K562 (cell line): ENCODE results near the gene NFKB2. TPM values are rescaled to one million over a fixed set of nuclear protein-coding genes. Genes with fewer than 3 reads are reported as not detected.
A peak's percentile ranks its signal among the peaks of the same experiment; 100 is the strongest.

Source experiments
- ATAC-seq: fragments of 200-7000 bp; cut with Tn5 transposase; 3 replicates; pipeline ENCODE4 v1.9.1; 2020; ENCODE audit warnings: moderate library complexity
- BruUV-seq: library from RNA; stranded (reverse); fragments of 400-500 nt; replicated peaks from 2 replicates; lab custom pipeline; 2021; lab: Mats Ljungman, UMichigan
- CTCF ChIA-PET: fragments of 300-600 bp; formaldehyde crosslinking; extraction: SDS; loops from one replicate; lab custom pipeline; 2021; ENCODE audit warnings: low intra/inter-chr PET ratio; lab: Yijun Ruan, JAX
- POLR2A ChIA-PET: fragments of 300-600, 350-650 bp; sonication (Branson Sonifier 250); formaldehyde crosslinking; extraction: SDS; loops from one replicate; lab custom pipeline; 2021; ENCODE audit warnings: antibody characterized with exemption, inconsistent platforms; lab: Yijun Ruan, JAX
- DNase-seq, 4 experiments: peaks; one replicate each; pipeline versions ENCODE4 v3.0.0 to v3.0.0-alpha.2; 2011 to 2018; ENCODE audit warnings: low spot score in 3 of 4, mixed read lengths in 3 of 4; ENCODE audit errors: extremely low read depth in 1 of 4
- FAIRE-seq: peaks from 2 replicates; lab custom pipeline; 2011; peaks lifted over from hg19 to GRCh38; lab: Jason Lieb, UNC
- H2AFZ ChIP-seq: 2 replicates; pipeline ENCODE4 v1.6.0; 2011; ENCODE audit warnings: low read depth, low read length, control low read depth, inconsistent platforms
- H3K27ac ChIP-seq: fragments of 200-600 bp; 3 replicates; pipeline ENCODE4 v1.8.0; 2011; ENCODE audit warnings: low read depth, mild to moderate bottlenecking, control low read depth, inconsistent platforms, low read length, moderate library complexity, mixed read lengths; ENCODE audit errors: extremely low read depth
- H3K27me3 ChIP-seq, 2 experiments: fragments of 300-600 bp in 1 of 2; 2 replicates in 1 of 2; 3 replicates in 1 of 2; pipeline versions ENCODE4 v1.6.0 to v1.8.0; 2011; ENCODE audit warnings: inconsistent platforms in 2 of 2, low read length in 2 of 2, mild to moderate bottlenecking in 1 of 2, mixed read lengths in 1 of 2, moderate library complexity in 1 of 2; ENCODE audit not compliant: control insufficient read depth in 2 of 2, insufficient read depth in 2 of 2
- H3K36me3 ChIP-seq: fragments of 300-600 bp; 3 replicates; pipeline ENCODE4 v1.8.0; 2011; ENCODE audit warnings: mild to moderate bottlenecking, low read length, inconsistent platforms; ENCODE audit not compliant: control insufficient read depth, insufficient read depth
- H3K4me1 ChIP-seq, 2 experiments: fragments of 200-600 bp in 1 of 2; replicated peaks in 1 of 2; 2 replicates in 1 of 2; 3 replicates in 1 of 2; pipeline versions ENCODE4 v1.5.1 to v1.8.0; 2011; ENCODE audit warnings: inconsistent platforms in 2 of 2, low read length in 2 of 2, mild to moderate bottlenecking in 1 of 2, mixed read lengths in 1 of 2, moderate library complexity in 1 of 2; ENCODE audit not compliant: control insufficient read depth in 2 of 2, insufficient read depth in 2 of 2
- H3K4me2 ChIP-seq: 2 replicates; pipeline ENCODE4 v1.6.1; 2011; ENCODE audit warnings: low read length, control low read depth, inconsistent platforms, mixed read lengths; ENCODE audit not compliant: insufficient read depth
- H3K4me3 ChIP-seq: fragments of 200-600 bp; sonication (generic), shearing (Covaris generic); 2 replicates; pipeline ENCODE4 v1.5.1; 2016; ENCODE audit warnings: control low read depth, inconsistent platforms
- H3K79me2 ChIP-seq: fragments of 200-600 bp; 3 replicates; pipeline ENCODE4 v1.8.0; 2011; ENCODE audit warnings: low read length, inconsistent platforms; ENCODE audit not compliant: control insufficient read depth, insufficient read depth
- H3K9ac ChIP-seq, 2 experiments: 2 replicates each; pipeline versions ENCODE4 v1.6.0 to v1.6.1; 2011; ENCODE audit warnings: low read depth in 2 of 2, low read length in 2 of 2, control low read depth in 1 of 2, inconsistent platforms in 1 of 2, mild to moderate bottlenecking in 1 of 2, mixed read lengths in 1 of 2; ENCODE audit not compliant: insufficient read depth in 1 of 2
- H3K9me1 ChIP-seq: one replicate; pipeline ENCODE4 v1.6.0; 2011; ENCODE audit warnings: inconsistent platforms, mild to moderate bottlenecking, low read length, moderate library complexity; ENCODE audit not compliant: control insufficient read depth, insufficient read depth
- H3K9me3 ChIP-seq: replicated peaks from 2 replicates; pipeline ENCODE4 v1.5.1; 2011; ENCODE audit warnings: low read depth, low read length, inconsistent platforms; ENCODE audit not compliant: control insufficient read depth, insufficient read depth
- H4K20me1 ChIP-seq: replicated peaks from 2 replicates; pipeline ENCODE4 v1.6.1; 2011; ENCODE audit warnings: low read length, inconsistent platforms, mixed read lengths; ENCODE audit not compliant: control insufficient read depth, insufficient read depth
- BCOR ChIP-seq: fragments of 450-650 bp; IDR thresholded peaks from 2 replicates; pipeline ENCODE4 v1.6.1; 2016
- BRD4 ChIP-seq: fragments of 200-600 bp; sonication (generic); IDR thresholded peaks from 2 replicates; pipeline ENCODE4 v1.6.1; 2017; ENCODE audit warnings: inconsistent platforms
- CBX1 ChIP-seq: sonication (generic); IDR thresholded peaks from 2 replicates; pipeline ENCODE4 v1.6.1; 2016; ENCODE audit warnings: antibody characterized with exemption, low read depth, mild to moderate bottlenecking
- FOXM1 ChIP-seq, 2 experiments: fragments of 450-650 bp in 1 of 2; sonication (generic) in 1 of 2; formaldehyde crosslinking in 1 of 2; IDR thresholded peaks; 2 replicates each; pipeline versions ENCODE4 v1.6.1 to v1.9.0; 2017 to 2022; ENCODE audit warnings: low read depth in 2 of 2, mild to moderate bottlenecking in 2 of 2, missing genetic modification reagents in 1 of 2, moderate library complexity in 1 of 2
- HSF4 ChIP-seq: fragments of 250-450 bp; sonication (Bioruptor Pico); IDR thresholded peaks from 2 replicates; pipeline ENCODE4 v2.1.2; 2022; ENCODE audit warnings: mild to moderate bottlenecking, moderate library complexity, borderline replicate concordance
- NONO ChIP-seq, 2 experiments: fragments of 200-400 bp in 1 of 2; fragments of 450-650 bp in 1 of 2; formaldehyde crosslinking in 1 of 2; IDR thresholded peaks; 2 replicates each; pipeline ENCODE4 v1.6.1; 2017; ENCODE audit warnings: low read depth in 2 of 2, mild to moderate bottlenecking in 2 of 2, moderate library complexity in 2 of 2, low read length in 1 of 2
- PCBP1 ChIP-seq: fragments of 200-400 bp; formaldehyde crosslinking; IDR thresholded peaks from 2 replicates; pipeline ENCODE4 v1.6.1; 2018; ENCODE audit warnings: mild to moderate bottlenecking, low read depth, low read length; ENCODE audit not compliant: poor library complexity, severe bottlenecking
- RB1 ChIP-seq: fragments of 450-650 bp; IDR thresholded peaks from 2 replicates; pipeline ENCODE4 v1.6.1; 2017; ENCODE audit warnings: low read depth, mild to moderate bottlenecking
- SMARCE1 ChIP-seq: fragments of 450-650 bp; IDR thresholded peaks from 2 replicates; pipeline ENCODE4 v1.7.1; 2016; ENCODE audit warnings: mild to moderate bottlenecking
- SRSF9 ChIP-seq: fragments of 200-400 bp; formaldehyde crosslinking; IDR thresholded peaks from 2 replicates; pipeline ENCODE4 v1.6.1; 2017; ENCODE audit warnings: low read depth, low read length, borderline replicate concordance
- TEAD1 ChIP-seq, 2 experiments: fragments of 450-650 bp in 1 of 2; sonication (generic) in 1 of 2; formaldehyde crosslinking; IDR thresholded peaks; 2 replicates each; pipeline versions ENCODE4 v1.4.0 to v1.8.0; 2020 to 2022; ENCODE audit warnings: mild to moderate bottlenecking in 2 of 2, missing genetic modification reagents in 1 of 2
- ZNF253 ChIP-seq: fragments of 250-450 bp; sonication (Bioruptor Pico); conservative IDR thresholded peaks from 2 replicates; pipeline ENCODE4 v1.6.1; 2021; ENCODE audit warnings: mild to moderate bottlenecking
- ZNF695 ChIP-seq: fragments of 450-650 bp; formaldehyde crosslinking; IDR thresholded peaks from 2 replicates; pipeline ENCODE4 v1.4.0; 2020; ENCODE audit warnings: mild to moderate bottlenecking, moderate library complexity
- WGBS: fragments of 100-300 bp; shearing (Covaris generic); methylation state at CpG from one replicate; pipeline ENCODE4 v1.1.6; 2016; ENCODE audit warnings: low coverage, mixed read lengths; ENCODE audit not compliant: insufficient coverage; ENCODE audit errors: missing lambda C conversion rate; 5-methylcytosine and 5-hydroxymethylcytosine counted together
- in situ Hi-C: fragments of 300-500 bp; cut with MboI; formaldehyde crosslinking; loops from 4 replicates; pipeline ENCODE4 v1.15.0; 2018; ENCODE audit warnings: inconsistent platforms, mixed read lengths
- intact Hi-C: fragments of 100-400 bp; cut with micrococcal nuclease; formaldehyde crosslinking; loops from 2 replicates; pipeline ENCODE4 v1.14.2; 2022
- polyA plus RNA-seq, 8 experiments: library from polyadenylated mRNA; depleted of rRNA in 4 of 8; stranded (reverse) in 5 of 8; unstranded in 3 of 8; fragments of >200 nt; fragmentation: Nextera tagmentation in 2 of 8; fragmentation: Illumina TruSeq in 1 of 8; extraction: Ambion mirVana in 2 of 8; extraction: Trizol in 1 of 8; gene quantifications; 2 replicates each; pipeline versions ENCODE4 v1.2.1 to v1.2.3, GENCODE V29; 2011 to 2014; ENCODE audit warnings: inconsistent platforms in 1 of 8, missing spikeins in 1 of 8
- total RNA-seq, 7 experiments: library from RNA; depleted of rRNA in 6 of 7; stranded (reverse); fragments of >200 nt in 6 of 7; fragmentation: Illumina TruSeq in 2 of 7; extraction: Trizol in 2 of 7; gene quantifications; 2 replicates each; pipeline versions ENCODE4 v1.2.1 to v1.2.3, GENCODE V29; 2011 to 2021; ENCODE audit warnings: low replicate concordance in 1 of 7
- TF ChIP-seq, protein P1 (sequence below): IDR thresholded peaks from 2 replicates; pipeline ENCODE4 v1.6.1; 2012; ENCODE audit warnings: low read depth, low read length, improper control_type of control experiment, borderline replicate concordance
- TF ChIP-seq, protein P2 (sequence below): sonication (generic); formaldehyde crosslinking; IDR thresholded peaks from 2 replicates; pipeline ENCODE4 v1.8.0; 2022; ENCODE audit warnings: mild to moderate bottlenecking, missing genetic modification reagents, borderline replicate concordance

The NFKB2 gene
- total and polyA plus RNA-seq, 9 of the 15 experiments (the other 6 are each of a cell fraction or from before 2014, with no cell fraction given), result 0.07 to 20.3 (median 7.9) TPM

DNA sequence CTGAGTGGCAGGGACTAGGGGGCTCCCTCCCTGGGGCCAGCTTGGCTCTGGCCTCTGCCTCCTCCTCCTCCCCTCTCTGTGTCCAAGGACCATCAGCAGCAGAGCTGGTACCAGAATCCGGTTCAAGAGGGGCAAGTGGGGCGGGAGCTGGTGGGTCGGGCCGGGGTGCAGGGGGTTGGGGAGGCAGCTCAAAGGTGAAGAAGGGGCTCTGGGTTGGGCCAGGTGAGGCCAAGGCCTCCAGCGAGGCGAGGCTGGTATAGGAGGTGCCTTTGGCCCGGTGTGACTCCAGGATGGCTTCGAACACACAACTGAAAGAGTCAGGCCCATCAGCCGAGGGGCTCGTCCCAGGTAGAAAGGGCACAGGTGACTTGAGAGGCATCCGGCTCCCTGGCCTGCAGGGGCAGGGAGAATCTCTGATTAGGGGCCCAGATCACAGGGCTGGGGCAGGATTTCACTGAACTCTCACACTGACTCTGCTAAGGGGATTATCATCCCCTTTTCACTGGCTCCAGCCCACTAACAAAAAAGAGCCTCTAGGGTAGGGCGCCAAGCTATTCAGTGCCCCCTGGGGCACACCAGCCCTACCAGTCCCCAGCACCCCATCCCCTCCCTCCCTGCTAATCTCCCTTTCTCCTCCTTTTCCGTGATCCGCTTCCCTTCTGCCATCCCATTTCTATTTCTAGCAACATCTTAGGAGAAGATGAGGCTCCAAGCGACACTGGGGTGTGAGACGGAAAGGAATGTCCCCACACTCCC lies 18.5 kb downstream of the NFKB2 start (continued):
- TF ChIP-seq, protein P1, sequence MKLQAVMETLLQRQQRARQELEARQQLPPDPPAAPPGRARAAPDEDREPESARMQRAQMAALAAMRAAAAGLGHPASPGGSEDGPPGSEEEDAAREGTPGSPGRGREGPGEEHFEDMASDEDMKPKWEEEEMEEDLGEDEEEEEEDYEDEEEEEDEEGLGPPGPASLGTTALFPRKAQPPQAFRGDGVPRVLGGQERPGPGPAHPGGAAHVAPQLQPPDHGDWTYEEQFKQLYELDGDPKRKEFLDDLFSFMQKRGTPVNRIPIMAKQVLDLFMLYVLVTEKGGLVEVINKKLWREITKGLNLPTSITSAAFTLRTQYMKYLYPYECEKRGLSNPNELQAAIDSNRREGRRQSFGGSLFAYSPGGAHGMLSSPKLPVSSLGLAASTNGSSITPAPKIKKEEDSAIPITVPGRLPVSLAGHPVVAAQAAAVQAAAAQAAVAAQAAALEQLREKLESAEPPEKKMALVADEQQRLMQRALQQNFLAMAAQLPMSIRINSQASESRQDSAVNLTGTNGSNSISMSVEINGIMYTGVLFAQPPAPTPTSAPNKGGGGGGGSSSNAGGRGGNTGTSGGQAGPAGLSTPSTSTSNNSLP, result no peak

DNA sequence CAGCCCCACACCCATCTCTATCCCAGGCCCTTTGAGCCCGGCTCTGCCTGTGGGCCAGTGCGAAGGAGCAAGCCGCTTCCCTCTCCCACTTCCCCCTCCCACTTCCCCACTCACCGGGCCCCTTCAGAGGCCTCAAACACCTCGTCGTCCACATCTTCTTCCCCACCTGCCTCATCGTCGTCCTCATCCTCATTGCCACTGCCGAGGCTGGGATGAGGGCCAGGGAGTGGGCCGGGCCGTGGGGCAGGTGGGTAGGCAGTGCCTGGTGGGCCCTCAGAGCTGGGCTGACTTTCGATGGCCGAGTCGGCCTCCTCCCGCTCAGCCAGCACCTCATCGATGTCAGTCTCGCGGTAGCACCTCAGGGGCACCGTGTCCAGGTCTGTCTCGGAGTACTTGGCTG lies 19.2 kb downstream of the NFKB2 start:
- ATAC-seq (no peak), DNase-seq (no peak), FAIRE-seq (no peak)
- ChIA-PET POLR2A (no interaction called here), CTCF (no interaction called here)
- Histone ChIP-seq H2AFZ (no peak overlapping the region), H3K36me3 (no peaks in the 10 kb centered on the region), H3K9me3 (no peaks in the 10 kb centered on the region), H3K79me2 (no peaks in the 10 kb centered on the region), H3K4me1 (peaks cover 2 to 38% of the 10 kb centered on the region in 2 experiments; a peak in 3 of 5 replicates), H3K9ac (peak overlapping the region in 1 of 2 experiments; percentile 17; a peak in 1 of 4 replicates), H3K9me1 (no peaks in the 10 kb centered on the region), H4K20me1 (no peaks in the 10 kb centered on the region), H3K4me2 (no peak overlapping the region), H3K27ac (no peak overlapping the region), H3K27me3 (peaks cover 5 to 31% of the 10 kb centered on the region in 2 experiments; a peak in 3 of 5 replicates), H3K4me3 (no peak overlapping the region)
- intact Hi-C loops, result no loop called here
- in situ Hi-C loops, result no loop called here
- WGBS, result 9% methylated on average over 10 of the region's 20 CpGs
- BruUV-seq, result no TSS peak
- TF ChIP-seq BRD4 (no peak), NONO (IDR thresholded peaks at IDR 0.05; ENCODE audit: low read depth in 2 of 2, low read length in 1 of 2) (no peak), ZNF695 (CRISPR knock-in tag) (no peak), BCOR (no peak), HSF4 (CRISPR knock-in tag) (no peak), TEAD1 (CRISPR knock-in tag; IDR thresholded peaks at IDR 0.05) (no peak), SRSF9 (no peak), RB1 (no peak), PCBP1 (no peak), SMARCE1 (no peak), FOXM1 (IDR thresholded peaks at IDR 0.05; ENCODE audit: low read depth) (no peak), FOXM1 (CRISPR knock-in tag; IDR thresholded peaks at IDR 0.05; ENCODE audit: low read depth) (no peak), CBX1 (no peak), ZNF253 (CRISPR knock-in tag) (no peak)
- TF ChIP-seq, protein P2, sequence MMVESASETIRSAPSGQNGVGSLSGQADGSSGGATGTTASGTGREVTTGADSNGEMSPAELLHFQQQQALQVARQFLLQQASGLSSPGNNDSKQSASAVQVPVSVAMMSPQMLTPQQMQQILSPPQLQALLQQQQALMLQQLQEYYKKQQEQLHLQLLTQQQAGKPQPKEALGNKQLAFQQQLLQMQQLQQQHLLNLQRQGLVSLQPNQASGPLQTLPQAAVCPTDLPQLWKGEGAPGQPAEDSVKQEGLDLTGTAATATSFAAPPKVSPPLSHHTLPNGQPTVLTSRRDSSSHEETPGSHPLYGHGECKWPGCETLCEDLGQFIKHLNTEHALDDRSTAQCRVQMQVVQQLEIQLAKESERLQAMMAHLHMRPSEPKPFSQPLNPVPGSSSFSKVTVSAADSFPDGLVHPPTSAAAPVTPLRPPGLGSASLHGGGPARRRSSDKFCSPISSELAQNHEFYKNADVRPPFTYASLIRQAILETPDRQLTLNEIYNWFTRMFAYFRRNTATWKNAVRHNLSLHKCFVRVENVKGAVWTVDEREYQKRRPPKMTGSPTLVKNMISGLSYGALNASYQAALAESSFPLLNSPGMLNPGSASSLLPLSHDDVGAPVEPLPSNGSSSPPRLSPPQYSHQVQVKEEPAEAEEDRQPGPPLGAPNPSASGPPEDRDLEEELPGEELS (CRISPR knock-in tag), result no peak
